GF-D8 (cell line): ENCODE results near the gene AJAP1.
"Not testable (repeated sequence)": the region's sequence is repeated elsewhere in the genome, so short reads cannot be mapped to it uniquely, and the experiment has no call there.

Source experiments
- DNase-seq: peaks from one replicate; lab custom pipeline; 2025; lab: John Stamatoyannopoulos, UW

The AJAP1 gene, protein sequence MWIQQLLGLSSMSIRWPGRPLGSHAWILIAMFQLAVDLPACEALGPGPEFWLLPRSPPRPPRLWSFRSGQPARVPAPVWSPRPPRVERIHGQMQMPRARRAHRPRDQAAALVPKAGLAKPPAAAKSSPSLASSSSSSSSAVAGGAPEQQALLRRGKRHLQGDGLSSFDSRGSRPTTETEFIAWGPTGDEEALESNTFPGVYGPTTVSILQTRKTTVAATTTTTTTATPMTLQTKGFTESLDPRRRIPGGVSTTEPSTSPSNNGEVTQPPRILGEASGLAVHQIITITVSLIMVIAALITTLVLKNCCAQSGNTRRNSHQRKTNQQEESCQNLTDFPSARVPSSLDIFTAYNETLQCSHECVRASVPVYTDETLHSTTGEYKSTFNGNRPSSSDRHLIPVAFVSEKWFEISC

DNA sequence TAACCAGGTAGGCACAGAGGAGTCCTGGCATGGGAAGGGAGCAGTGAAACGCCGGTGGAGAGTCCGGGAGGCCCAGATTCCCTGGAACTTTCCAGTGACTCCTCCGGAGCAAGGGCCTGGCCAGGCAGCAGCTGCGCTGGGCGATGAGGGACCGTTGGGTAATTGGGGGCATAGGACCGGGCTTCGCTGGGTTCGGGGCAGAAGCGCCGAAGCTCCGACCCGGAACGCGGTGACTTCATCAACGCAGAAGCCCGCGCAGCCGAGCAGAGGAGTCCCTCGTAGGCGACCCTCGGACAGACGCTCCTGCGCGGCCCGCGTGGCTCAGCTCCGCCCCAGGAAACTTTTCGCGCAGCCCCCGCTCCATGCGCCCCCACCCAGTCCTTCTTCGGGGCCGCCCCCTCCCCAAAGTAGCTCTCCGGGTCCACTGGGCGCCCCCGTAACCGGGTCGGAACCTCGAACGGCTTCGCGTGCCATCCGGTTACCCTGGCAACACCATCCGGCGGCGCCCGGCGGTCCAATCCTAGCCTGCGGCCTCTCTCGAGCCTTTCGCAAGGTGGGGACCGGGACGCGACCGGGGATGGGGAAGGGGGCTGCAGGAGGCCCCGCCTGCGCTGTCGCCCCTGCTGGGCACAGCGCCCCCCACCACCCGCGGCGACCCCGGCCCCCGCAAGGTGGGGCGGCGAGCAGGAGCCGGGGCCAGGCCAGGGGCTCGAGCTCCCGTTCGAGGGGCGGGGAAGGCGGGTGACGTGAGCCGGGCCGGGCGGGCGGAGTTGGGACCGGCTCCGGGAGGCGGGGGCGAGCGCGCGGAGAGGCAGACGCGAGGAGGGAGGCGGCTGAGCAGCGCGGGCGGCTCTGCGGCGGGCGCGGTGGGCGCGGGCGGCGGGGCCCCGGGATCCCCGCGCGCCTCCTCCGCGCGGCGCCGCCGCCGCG, at the start of gene AJAP1:
AJAP1 (plus strand) TSS at position 814 of the 930 bp plus-strand sequence. CDS start 817 bp downstream, outside the sequence.
- no peak for DNase-seq

DNA sequence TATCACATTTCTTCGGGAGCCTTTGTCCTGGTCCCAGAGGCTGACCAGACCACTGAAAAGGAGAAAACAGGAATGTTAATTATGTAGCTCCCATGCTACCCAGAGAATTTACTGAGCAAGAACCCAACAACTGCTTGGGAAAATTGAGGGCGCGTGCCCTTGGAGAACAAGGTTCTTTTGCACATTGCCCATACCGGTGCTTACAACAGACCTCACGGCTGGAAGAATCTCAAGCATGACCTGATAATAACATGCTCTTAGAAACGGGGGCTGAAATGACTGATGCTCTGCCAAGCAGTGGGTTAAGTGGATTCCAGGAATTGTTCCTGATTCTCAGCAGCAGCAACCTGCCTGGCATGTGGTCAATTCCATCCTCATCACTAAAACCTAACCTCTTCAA, 49.3 kb upstream of the AJAP1 start:
- DNase-seq = no peak

DNA sequence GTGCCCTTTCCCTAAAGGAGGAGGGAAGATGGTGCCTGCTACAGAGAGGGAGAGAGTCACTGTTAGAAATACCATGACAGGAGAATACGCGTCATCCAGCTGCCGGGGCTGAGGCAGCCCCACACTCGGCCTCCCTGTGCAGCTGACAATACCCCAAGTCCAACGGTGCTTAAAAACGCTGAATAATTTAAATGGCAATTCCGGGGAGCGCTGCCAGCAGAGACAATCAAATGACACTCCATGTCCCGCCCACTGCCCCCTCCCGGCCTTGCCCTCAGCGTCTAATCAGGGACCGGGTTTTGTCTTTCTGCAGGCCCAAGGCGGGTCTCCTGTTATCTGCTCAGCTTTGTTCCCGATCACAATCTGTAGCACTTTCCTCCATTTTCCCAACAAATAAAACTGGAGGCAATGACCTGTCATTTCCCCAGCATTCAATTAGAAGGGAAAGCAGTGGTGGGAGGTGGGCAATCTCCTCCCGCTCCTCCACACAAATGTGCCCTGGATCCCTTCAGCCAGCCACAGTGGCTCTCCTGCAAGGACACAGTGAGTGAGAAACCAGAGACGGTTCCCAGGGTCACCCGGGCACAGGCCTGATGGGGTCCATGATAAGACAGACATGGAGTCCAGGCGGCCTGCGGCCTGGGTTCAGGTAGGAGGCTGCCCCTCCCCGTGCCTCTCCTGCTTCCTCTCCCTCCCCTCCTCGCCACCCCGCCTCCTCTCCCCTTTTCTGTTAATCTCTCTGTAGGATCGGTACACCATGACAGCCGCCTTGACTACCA, 42.7 kb upstream of the AJAP1 start:
- DNase-seq = no peak

DNA sequence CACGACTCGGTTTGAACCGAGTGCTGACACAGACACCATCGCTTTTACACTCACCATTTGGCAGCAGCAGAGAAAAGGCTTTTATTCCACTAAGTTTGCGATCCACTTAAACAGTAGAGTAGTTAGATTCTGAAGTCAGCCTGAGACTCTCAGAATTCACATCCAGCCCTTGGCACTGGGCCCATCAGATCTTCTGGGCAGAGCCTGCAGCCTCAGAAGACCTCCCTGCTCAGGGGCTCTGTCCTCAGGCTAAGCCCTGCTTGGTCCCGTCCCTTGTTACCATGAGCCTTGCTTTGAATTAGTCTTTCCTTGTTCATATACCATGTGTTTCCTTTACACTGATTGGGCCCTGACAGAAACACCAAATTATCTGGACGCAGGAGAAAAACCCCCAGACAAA, 41.4 kb upstream of the AJAP1 start:
- DNase-seq = no peak

DNA sequence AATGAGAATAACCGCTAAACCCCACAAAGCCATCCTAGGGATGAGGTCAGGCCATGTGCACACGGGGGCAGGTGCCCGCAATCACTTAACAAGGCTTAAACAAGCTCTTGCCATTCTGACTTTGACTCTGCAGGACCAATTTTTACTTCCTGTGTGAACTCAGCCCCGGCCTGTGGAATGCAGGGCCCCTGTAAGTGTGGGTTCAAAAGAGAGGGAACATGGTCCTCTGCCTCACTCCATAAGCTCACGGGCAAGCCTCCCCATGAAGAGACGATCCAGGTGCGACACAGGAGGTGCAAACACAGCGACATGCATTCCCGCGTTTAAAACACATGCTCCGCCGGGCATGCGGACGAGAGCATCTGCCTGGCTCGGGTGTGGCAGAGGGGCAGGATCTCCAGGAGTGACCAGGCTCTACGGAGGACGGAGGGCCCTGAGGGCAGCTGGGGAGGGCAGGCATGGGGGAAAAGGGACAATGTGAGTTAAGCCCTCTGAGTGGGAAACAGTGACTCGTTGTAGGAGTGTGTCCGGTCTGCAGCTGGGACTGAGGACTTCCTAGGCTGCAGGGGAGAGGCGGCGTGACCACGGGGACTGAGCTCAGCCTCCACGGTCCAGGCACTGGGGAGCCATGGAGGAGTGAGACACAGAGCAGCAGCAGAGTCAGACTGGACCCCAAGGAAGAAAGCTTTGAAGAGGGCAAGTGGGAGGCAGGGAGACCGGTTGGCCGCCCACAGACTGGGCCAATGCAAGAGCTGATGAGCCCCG, 40.6 kb upstream of the AJAP1 start:
- DNase-seq = no peak

DNA sequence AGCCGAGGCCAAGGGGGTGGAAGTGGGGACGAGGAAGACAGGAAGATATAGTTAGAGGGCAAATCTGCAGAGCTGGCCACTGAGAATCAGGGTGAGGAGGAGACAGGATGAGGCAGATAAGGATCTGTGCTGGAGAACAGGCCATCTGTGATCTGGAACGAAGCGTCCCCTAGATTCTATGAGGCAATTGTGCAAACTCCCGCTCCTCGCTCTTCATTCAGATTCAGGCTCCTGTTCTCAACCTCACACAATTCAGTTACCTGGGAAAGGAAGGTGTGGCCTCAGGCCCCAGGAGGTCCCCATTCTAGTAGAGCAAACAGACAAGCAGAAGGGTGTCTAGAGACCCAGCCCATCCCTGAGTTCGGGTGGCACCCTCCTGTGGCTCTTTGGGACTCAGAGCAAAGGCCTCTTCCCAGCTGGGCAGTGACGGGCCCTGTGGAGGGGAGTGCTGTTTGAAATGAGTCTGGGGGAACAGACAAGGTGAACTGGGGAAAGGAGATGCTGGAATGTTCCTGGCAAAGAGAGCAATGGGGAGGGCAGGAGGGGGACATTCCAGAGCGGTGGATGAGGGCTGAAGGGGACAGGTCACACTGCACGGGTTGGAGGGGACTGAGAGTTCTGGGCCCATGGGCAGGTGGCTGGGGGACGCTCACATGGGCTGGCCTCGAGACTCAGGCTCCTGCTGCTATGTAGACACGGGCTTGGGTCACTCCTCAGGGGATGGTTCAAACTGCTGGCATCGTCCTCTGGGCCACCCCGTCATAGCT, 39.9 kb upstream of the AJAP1 start:
- DNase-seq = no peak

DNA sequence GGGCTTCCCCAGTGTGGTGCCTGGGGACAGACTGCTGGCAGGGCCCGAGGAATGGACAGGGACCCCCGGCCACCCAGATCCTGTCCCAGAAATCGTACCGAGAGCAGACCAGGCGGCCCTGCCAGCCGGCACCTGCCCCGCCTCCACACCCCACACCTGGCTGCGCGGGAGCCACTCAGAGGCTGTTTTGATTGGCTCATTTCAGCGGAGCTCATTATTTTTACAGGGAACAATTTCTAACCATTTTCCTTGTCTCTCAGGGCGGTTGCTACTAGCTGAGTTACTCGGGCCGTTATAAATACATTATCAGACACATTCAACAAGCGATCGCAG, 39.3 kb upstream of the AJAP1 start:
- DNase-seq = no peak

DNA sequence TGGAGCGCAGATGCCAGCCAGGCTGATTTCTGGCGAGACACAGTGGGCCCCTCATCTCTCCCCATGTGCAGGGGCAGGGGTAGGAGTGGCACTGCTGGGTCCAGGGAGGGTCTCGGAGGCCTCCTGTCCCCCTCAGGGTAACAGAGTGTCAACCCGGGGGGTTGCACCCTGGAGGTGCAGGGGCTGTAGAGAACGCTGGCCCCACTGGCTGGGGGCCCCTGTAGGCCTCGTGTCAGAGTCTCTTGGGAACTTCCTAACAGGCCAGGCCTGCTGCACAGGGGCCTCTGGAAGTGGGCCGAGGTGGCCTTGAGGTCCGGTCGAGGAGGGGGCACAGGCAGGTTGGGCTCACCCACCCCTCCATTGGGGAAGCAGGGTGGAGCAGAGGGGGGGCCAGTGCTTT, 38.9 kb upstream of the AJAP1 start:
- DNase-seq = no peak

DNA sequence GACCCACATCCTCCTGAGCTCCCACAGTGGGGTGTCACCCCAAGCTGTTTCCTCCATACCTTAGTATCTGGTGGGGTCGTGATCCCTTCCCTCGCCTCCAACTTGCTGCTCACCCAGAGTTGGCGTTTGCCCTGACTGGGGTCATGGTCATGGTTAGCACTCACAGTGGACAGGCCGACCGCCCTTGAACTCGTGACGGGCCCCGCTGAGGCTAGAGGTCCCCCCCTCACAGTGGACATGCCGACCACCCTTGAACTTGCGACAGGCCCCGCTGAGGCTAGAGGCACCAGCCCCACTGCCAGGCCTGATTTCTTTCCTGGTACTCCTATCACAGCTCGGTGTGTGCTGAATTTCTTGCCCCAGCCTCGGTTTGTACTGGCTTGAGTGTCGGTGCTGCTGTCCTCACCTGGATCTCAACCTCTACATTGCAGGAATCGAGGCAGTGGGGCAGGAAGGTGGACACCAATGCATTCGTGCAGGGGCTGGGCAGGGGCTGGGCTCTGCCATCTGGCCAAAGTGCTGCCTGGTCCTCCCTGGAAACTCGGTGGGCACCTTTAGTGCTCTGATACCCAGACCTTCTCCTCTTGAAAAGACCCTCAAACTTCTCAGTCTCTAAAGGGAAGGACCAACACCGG, 37.5 kb upstream of the AJAP1 start:
- no peak for DNase-seq

DNA sequence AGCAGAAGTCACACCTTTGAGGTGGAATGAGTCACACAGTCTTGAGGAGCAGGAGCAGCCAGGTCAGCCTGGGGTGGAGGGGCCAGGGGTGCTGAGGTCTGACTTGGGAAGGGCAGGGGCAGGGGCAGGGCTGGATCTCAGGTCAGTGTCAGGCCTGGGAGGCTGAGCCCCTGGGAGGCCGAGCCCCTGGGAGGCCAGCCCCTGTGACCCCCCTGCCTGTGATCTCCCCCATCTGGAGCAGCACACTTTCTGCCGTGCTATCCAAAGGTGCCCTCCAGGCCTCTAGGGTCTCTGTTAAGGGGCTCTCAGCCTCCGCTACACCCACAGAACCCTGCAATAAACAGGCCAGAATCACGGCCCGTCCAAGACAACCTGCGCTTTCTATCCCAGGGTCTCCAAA, 36.9 kb upstream of the AJAP1 start:
- DNase-seq = no peak

DNA sequence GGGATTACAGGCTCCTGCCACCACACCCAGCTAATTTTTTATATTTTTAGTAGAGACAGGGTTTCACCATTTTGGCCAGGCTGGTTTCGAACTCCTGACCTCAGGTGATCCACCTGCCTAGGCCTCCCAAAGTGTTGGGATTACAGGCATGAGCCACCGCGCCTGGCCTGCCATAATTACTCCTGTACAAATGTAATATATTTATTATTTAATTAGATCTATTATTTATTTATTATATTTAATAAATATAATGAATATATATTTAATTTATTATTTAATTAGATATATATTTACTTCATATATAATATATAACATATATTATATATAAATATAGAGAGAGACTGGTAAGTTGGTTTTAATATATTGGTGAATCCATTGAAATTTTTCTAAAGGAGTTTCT, 35.6 kb upstream of the AJAP1 start:
- not testable (repeated sequence) for DNase-seq

DNA sequence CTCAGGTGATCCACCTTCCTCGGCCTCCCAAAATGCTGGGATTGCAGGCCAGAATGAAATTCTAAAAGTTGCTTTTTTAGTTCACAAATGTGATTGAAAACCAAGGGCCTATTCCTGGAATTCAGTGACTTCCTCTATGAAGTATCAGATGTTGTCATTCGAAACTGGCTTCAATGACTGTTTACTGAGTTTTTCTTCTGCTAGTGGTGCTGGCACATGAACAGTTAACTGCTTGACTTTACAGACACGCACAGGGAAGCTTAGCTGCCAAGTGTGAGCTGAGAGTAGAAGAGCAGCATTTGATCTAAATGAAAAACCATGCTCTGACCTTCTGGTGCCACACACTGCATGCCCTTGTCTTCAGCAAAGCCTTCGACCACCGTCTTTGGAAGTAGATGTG, 32.8 kb upstream of the AJAP1 start:
- DNase-seq = no peak

DNA sequence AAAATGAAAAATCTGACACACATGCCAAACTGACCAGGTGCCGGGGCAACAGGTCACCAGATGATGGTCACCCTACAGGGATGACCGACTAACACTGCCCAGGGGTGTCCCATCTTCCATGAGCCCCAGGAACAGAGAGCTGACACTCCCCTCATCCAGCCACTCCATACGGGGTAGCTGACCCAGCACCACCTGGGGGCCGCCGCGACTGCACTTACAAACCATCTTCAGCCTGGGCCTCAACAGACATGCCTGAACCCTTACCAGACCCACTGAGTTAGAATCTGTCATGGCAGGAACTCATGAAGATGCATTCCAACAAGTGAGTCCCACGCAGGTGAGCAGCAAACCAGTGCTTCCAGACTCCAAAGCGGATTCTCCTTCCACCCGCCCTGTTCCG, 31.6 kb upstream of the AJAP1 start:
- no peak for DNase-seq

DNA sequence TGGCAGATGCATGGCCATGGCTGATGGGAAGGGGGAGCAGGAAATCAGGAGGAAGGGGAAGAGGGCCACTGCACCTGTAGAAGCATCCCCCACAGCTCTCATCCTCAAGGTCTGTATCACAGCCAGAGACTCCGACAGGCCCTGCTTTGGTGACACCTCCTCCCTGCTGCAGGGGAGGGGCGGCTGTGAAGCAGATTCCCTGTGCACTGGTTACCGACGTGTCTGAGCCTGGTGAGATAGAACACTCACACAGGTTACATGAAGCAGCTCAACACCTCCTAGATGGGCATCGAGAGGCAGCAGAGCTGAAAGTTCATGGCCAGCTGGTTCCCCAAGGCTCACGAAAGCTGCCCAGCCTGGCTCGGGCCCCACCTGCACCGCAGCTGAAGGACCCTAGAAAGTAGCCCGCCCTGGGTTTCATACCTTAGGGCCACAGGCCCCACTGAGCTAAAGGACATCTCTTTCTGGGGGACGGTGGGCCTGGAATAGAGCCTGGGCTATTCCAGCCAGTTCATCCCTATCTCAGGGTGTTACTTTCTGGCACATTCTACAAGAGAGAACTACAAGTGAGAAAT, 30.2 kb upstream of the AJAP1 start:
- DNase-seq = no peak

DNA sequence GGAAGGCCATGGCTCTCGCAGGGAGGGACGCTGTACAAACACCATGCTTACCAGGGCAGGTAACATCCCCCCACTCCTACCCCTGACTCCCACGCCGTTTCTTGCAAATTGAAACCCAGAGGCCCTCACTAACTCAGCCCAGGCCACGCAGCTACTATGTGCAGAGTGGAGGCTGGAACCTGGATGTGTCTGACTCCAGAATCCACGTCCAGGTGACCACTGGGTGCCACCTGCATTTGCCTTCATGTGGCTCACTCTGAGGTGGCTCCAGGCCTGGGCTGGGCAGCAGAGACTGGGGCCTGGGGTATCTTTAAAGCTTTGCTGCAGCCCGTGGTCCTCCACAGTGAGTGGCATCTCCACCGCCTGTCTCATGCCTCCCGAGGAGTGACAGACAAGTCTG, 29.6 kb upstream of the AJAP1 start:
- no peak for DNase-seq

DNA sequence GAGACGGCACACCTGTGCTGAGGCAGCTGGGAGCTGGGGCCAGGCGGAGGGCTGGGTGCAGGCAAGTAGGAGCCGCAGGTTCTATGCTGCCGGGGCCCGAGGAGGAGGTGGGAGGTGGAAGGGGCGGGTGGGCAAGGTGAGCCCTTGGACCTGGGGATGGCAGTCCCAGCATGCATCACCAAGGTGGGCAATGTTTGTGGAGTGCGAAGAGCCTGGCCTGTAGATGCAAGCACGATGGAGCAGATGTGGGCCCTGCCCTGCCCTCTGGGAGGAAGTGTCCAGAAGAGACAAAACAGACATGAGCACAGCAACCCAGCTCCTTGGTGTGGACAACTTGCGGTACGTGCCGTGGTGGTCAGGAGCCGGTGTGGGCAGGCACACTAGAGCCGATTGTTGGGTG, 28.3 kb upstream of the AJAP1 start:
- DNase-seq = no peak

DNA sequence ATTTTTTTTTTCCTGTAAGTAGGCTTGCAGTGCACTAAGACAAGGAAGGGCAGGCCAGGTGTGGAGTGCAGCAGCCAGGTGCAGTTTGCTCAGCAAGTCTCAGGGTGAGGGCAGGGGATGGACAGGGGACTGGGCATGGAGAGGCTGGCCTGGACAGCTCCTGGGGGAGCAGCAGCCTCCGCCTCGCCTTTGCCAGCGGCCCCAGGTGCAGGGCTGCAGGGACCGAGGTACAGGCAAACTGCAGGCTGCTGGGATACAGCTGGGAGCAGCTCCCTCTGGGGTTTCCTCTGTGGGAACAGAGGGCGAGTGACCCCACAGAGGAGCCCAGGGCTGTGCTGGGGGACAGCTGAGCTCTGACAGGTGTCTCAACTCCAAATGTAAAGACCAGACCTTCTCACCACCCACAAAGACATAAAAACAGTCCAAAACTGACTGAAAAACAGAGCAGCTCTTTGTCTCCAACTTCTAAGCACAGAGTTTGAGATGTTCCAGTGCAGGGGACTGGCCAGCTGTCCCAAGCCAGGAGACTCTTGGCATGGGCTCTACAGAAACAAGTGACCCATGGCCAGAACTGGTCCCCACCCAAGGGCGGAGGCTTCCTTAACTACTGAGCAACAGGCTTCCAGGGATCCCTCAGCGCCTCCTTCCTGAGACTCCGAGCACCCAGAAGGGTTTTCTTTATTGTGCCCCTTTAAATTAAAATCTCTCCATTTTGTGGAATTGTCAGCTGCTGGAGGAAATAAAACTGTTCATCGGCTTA, 27.7 kb upstream of the AJAP1 start:
- DNase-seq = no peak

DNA sequence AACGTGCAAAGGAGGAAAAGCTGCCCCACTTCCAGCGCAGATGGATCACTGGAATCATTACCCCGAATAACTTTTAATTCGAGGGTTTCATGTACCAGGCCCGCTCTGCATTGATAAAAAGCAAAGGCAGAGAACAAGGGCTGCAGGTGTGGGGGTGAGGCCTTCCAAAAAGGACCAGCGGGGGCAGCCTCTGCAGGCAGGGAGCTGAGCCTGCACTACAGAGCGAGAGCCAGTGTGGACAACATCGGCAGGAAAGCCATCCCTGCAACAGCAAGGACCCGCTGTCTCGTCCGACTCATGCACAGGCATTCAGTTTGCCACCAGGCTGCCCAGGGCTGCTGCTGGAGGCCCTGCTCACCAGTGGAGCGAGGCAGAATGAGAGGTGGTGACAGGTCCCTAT, 27.1 kb upstream of the AJAP1 start:
- no peak for DNase-seq

DNA sequence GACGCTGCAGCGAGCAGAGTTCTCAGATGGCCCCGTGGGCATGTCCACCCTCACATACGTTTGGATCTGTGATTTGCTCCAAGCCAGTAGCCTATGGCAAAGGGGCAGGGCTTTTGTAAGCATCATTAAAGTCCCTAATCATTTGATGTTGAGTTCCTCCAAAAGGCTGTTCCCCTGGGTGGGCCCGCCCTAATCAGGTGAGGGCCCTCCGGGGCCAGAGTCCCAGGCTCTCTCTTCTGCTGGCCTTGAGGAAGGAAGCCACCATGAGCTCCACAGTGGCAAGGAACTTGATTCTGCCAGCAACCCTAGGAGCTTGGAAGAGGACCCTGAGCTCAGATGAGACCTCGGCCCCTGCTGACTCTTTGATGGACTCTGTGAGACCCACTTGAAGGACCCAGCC, 25.4 kb upstream of the AJAP1 start:
- DNase-seq = no peak
